Aorta (tissue), 5 donors: ENCODE data around the gene ATXN1. TPM values are rescaled to one million over a fixed set of nuclear protein-coding genes. Genes with fewer than 3 reads are reported as not detected.

Experiments
- ATAC-seq: fragments of 200-7000 bp; cut with Tn5 transposase; one replicate; pipeline ENCODE4 v1.9.1; 2022; ENCODE audit warnings: moderate library complexity; ENCODE audit not compliant: low FRiP score
- DNase-seq, 2 donors: peaks; one replicate each; pipeline ENCODE4 v3.0.0-alpha.2; 2020
- H3K27ac ChIP-seq, 2 donors: one replicate each; pipeline ENCODE4 v1.5.1; 2013; ENCODE audit warnings: low read length in 2 of 2, mild to moderate bottlenecking in 2 of 2, moderate library complexity in 2 of 2, control low read depth in 1 of 2, inconsistent platforms in 1 of 2, low read depth in 1 of 2
- H3K27me3 ChIP-seq, 2 donors: one replicate each; pipeline ENCODE4 v1.6.1; 2013; ENCODE audit warnings: control low read depth in 1 of 2, low read length in 1 of 2, mild to moderate bottlenecking in 1 of 2, moderate library complexity in 1 of 2; ENCODE audit not compliant: insufficient read depth in 2 of 2, control insufficient read depth in 1 of 2
- H3K36me3 ChIP-seq, 2 donors: one replicate each; pipeline ENCODE4 v1.6.1; 2013; ENCODE audit warnings: control low read depth in 1 of 2, low read length in 1 of 2, mild to moderate bottlenecking in 1 of 2; ENCODE audit not compliant: insufficient read depth in 2 of 2, control insufficient read depth in 1 of 2
- H3K4me1 ChIP-seq, 2 donors: one replicate each; pipeline ENCODE4 v1.6.1; 2013; ENCODE audit warnings: low read length in 2 of 2, control low read depth in 1 of 2, mild to moderate bottlenecking in 1 of 2, moderate library complexity in 1 of 2; ENCODE audit not compliant: insufficient read depth in 2 of 2, control insufficient read depth in 1 of 2
- H3K4me3 ChIP-seq, 2 donors: one replicate each; pipeline ENCODE4 v1.5.1; 2013; ENCODE audit warnings: low read length in 2 of 2, control low read depth in 1 of 2, mild to moderate bottlenecking in 1 of 2
- H3K9me3 ChIP-seq: one replicate; pipeline ENCODE4 v1.6.1; 2013; ENCODE audit warnings: mild to moderate bottlenecking, low read length; ENCODE audit not compliant: control insufficient read depth
- WGBS, 2 donors: extraction: QIAGEN DNeasy Blood & Tissue Kit; methylation state at CpG; one replicate each; pipeline ENCODE4 v1.1.7; 2013; 5-methylcytosine and 5-hydroxymethylcytosine counted together
- intact Hi-C, 2 donors: fragments of 100-400 bp; cut with DNase I; formaldehyde crosslinking; loops; one replicate each; pipeline versions ENCODE4 v1.14.2 to v1.15.0; 2022
- polyA plus RNA-seq, 2 donors: library from polyadenylated mRNA; stranded (reverse); fragments of 200-250 nt; gene quantifications; one replicate each; pipeline ENCODE4 v1.2.3, GENCODE V29; 2013
- total RNA-seq, 2 donors: library from RNA; stranded (reverse); fragmentation: NEBNext Ultra II Directional; extraction: Animal tissue kit (Norgen Biotek cat#: 25700); gene quantifications; one replicate each; pipeline ENCODE4 v1.2.1, GENCODE V29; 2021
- donor health status: healthy with polysubstance abuse.
- donor health status: Bipolar disorder and iron deficiency.
- donor health status: DM: no; HTN: no; CAD: no.
- donor health status: DM: no; HTN: no; CAD: no.
- donor health status: DM: yes; HTN: yes; CAD: no.

ATXN1 gene
- total and polyA plus RNA-seq, 4 donors, result 11.5 to 85.5 (median 45.8) TPM

GRCh38 chr6:16291739-16292138, 469.5 kb downstream of the ATXN1 start:
- no peak overlapping the region for H3K4me3 ChIP-seq
- H3K4me1 ChIP-seq, result no peaks in the 10 kb centered on the region
- WGBS, 2 donors, result 70 to 80% methylated on average over 6 of the region's 6 CpGs
- DNase-seq, result no peak
- intact Hi-C loops, result no loop called here
- no peak overlapping the region for H3K27ac ChIP-seq
- H3K36me3 ChIP-seq, result peaks cover 0 to 4% of the 10 kb centered on the region in 2 donors
- no peaks in the 10 kb centered on the region for H3K9me3 ChIP-seq
- no peaks in the 10 kb centered on the region for H3K27me3 ChIP-seq
- no peak for ATAC-seq

GRCh38 chr6:16288163-16288562, 473.1 kb downstream of the ATXN1 start:
- intact Hi-C loops, result no loop called here
- no peaks in the 10 kb centered on the region for H3K4me1 ChIP-seq
- H3K36me3 ChIP-seq, result peaks cover 0 to 1% of the 10 kb centered on the region in 2 donors
- no peaks in the 10 kb centered on the region for H3K9me3 ChIP-seq
- DNase-seq (no peak), ATAC-seq (no peak)
- H3K27me3 ChIP-seq, result no peaks in the 10 kb centered on the region
- 96% methylated on average over 26 of the region's 26 CpGs for WGBS, 2 donors
- no peak overlapping the region for H3K27ac ChIP-seq
- no peak overlapping the region for H3K4me3 ChIP-seq

- no peaks in the 10 kb centered on the region for H3K4me1 ChIP-seq
- H3K9me3 ChIP-seq, result no peaks in the 10 kb centered on the region
- H3K4me3 ChIP-seq, result no peak overlapping the region
- WGBS, 2 donors, result 41 to 46% methylated on average over 15 of the region's 15 CpGs
- H3K27me3 ChIP-seq, result no peaks in the 10 kb centered on the region
- intact Hi-C loops, result loop anchor here in 1 of 2 donors (2.0 kb wide), 1 partner anchor 45 kb away; no protein-coding TSS in a partner anchor
- no peak overlapping the region for H3K27ac ChIP-seq
- DNase-seq, result no peak
- ATAC-seq, result no peak
- H3K36me3 ChIP-seq, result peaks cover 0 to 1% of the 10 kb centered on the region in 2 donors
Measured at GRCh38 chr6:16286151-16286522, 475.1 kb downstream of the ATXN1 start.

- no peak for ATAC-seq
- DNase-seq, result no peak
- Histone ChIP-seq H3K36me3 (peaks cover 0 to 1% of the 10 kb centered on the region in 2 donors), H3K9me3 (no peaks in the 10 kb centered on the region), H3K4me1 (no peaks in the 10 kb centered on the region), H3K27me3 (no peaks in the 10 kb centered on the region), H3K4me3 (no peak overlapping the region), H3K27ac (no peak overlapping the region)
- intact Hi-C loops, result loop anchor here in 1 of 2 donors (2.0 kb wide), 1 partner anchor 45 kb away; no protein-coding TSS in a partner anchor
- 84% methylated on average over 11 of the region's 11 CpGs for WGBS, 2 donors
Measured at GRCh38 chr6:16285467-16286150, 475.7 kb downstream of the ATXN1 start.

- intact Hi-C loops, result no loop called here
- no peak for ATAC-seq
- no peaks in the 10 kb centered on the region for H3K27me3 ChIP-seq
- H3K27ac ChIP-seq, result no peak overlapping the region
- WGBS, 2 donors, result 93 to 95% methylated on average over 14 of the region's 14 CpGs
- DNase-seq, result no peak
- H3K36me3 ChIP-seq, result peaks cover 0 to 1% of the 10 kb centered on the region in 2 donors
- H3K4me1 ChIP-seq, result no peaks in the 10 kb centered on the region
- H3K4me3 ChIP-seq, result no peak overlapping the region
- H3K9me3 ChIP-seq, result no peaks in the 10 kb centered on the region
Measured at GRCh38 chr6:16284472-16284871, 476.8 kb downstream of the ATXN1 start.

GRCh38 chr6:16282370-16282769, 478.9 kb downstream of the ATXN1 start:
- intact Hi-C loops, result no loop called here

GRCh38 chr6:16279243-16279642, 482.0 kb downstream of the ATXN1 start:
- Histone ChIP-seq H3K9me3 (no peaks in the 10 kb centered on the region), H3K4me1 (no peaks in the 10 kb centered on the region), H3K4me3 (no peak overlapping the region), H3K27me3 (no peaks in the 10 kb centered on the region), H3K36me3 (no peaks in the 10 kb centered on the region), H3K27ac (no peak overlapping the region)
- WGBS, 2 donors, result 88 to 89% methylated on average over 5 of the region's 5 CpGs
- intact Hi-C loops, result loop anchor here (5.0 kb wide), 1 partner anchor 37 kb away; no protein-coding TSS in a partner anchor
- ATAC-seq (no peak), DNase-seq (no peak)

More at GRCh38 chr6:16282370-16282769, 478.9 kb downstream of the ATXN1 start:
- no peak overlapping the region for H3K4me3 ChIP-seq
- no peaks in the 10 kb centered on the region for H3K9me3 ChIP-seq
- no peaks in the 10 kb centered on the region for H3K27me3 ChIP-seq
- no peak overlapping the region for H3K27ac ChIP-seq
- DNase-seq (no peak), ATAC-seq (no peak)
- 93 to 95% methylated on average over 4 of the region's 4 CpGs for WGBS, 2 donors
- H3K36me3 ChIP-seq, result no peaks in the 10 kb centered on the region
- H3K4me1 ChIP-seq, result no peaks in the 10 kb centered on the region

GRCh38 chr6:16278750-16279149, 482.5 kb downstream of the ATXN1 start:
- no peaks in the 10 kb centered on the region for H3K4me1 ChIP-seq
- H3K36me3 ChIP-seq, result no peaks in the 10 kb centered on the region
- H3K27ac ChIP-seq, result no peak overlapping the region
- H3K9me3 ChIP-seq, result no peaks in the 10 kb centered on the region
- ATAC-seq (no peak), DNase-seq (no peak)
- no peaks in the 10 kb centered on the region for H3K27me3 ChIP-seq
- WGBS, 2 donors, result 91 to 97% methylated on average over 9 of the region's 9 CpGs
- intact Hi-C loops, result loop anchor here (5.0 kb wide), 1 partner anchor 36 kb away; no protein-coding TSS in a partner anchor
- no peak overlapping the region for H3K4me3 ChIP-seq
